Esophagus squamous epithelium (tissue), 5 donors: Measurements from ENCODE around the gene PROCA1. TPM values are rescaled to one million over a fixed set of nuclear protein-coding genes. Genes with fewer than 3 reads are reported as not detected.
A peak's percentile ranks its signal among the peaks of the same experiment; 100 is the strongest.

Experiments
- DNase-seq: peaks from one replicate; lab custom pipeline; 2025; lab: John Stamatoyannopoulos, UW
- H3K27ac ChIP-seq, 4 donors: fragments of 200-600 bp; sonication (generic); one replicate each; pipeline ENCODE4 v1.5.1; 2016 to 2019; ENCODE audit warnings: mild to moderate bottlenecking in 1 of 4
- H3K27me3 ChIP-seq, 4 donors: fragments of 200-600 bp; sonication (generic); 1 replicate in 3 of 4; 2 replicates in 1 of 4; pipeline versions ENCODE4 v1.5.1 to v1.6.0; 2017 to 2021; ENCODE audit warnings: antibody characterized with exemption in 1 of 4
- H3K36me3 ChIP-seq, 3 donors: fragments of 200-600 bp; sonication (generic); one replicate each; pipeline ENCODE4 v1.5.1; 2016 to 2019
- H3K4me1 ChIP-seq, 3 donors: fragments of 200-600 bp; sonication (generic); one replicate each; pipeline ENCODE4 v1.5.1; 2017 to 2019
- H3K4me3 ChIP-seq, 4 donors: fragments of 200-600 bp; sonication (generic); 1 replicate in 3 of 4; 2 replicates in 1 of 4; pipeline ENCODE4 v1.5.1; 2016 to 2019; ENCODE audit warnings: mild to moderate bottlenecking in 2 of 4, moderate library complexity in 1 of 4
- H3K9me3 ChIP-seq, 3 donors: fragments of 200-600 bp; sonication (generic); one replicate each; pipeline ENCODE4 v1.5.1; 2016 to 2019
- POLR2A ChIP-seq, 4 donors: fragments of 450-650 bp; IDR thresholded peaks; one replicate each; pipeline ENCODE4 v1.6.1; 2017; ENCODE audit warnings: antibody characterized with exemption in 4 of 4, mild to moderate bottlenecking in 4 of 4, moderate library complexity in 3 of 4
- WGBS, 2 donors: methylation state at CpG; one replicate each; pipeline ENCODE4 v1.1.5; 2018; 5-methylcytosine and 5-hydroxymethylcytosine counted together
- intact Hi-C: fragments of 100-400 bp; cut with DNase I; formaldehyde crosslinking; loops from one replicate; pipeline ENCODE4 v1.15.0; 2022
- total RNA-seq, 4 donors: library from RNA; depleted of rRNA; stranded (reverse); fragments of >200 nt; gene quantifications; one replicate each; pipeline ENCODE4 v1.1.0, GENCODE V29; 2016
- TF ChIP-seq, protein P1 (sequence below), 6 experiments: fragments of 450-650 bp in 4 of 6; fragments of 200-600 bp in 2 of 6; sonication (generic) in 2 of 6; IDR thresholded peaks; one replicate each; pipeline ENCODE4 v1.5.1; 2016 to 2019; ENCODE audit warnings: antibody characterized with exemption in 6 of 6, mild to moderate bottlenecking in 4 of 6, moderate library complexity in 4 of 6
- donor health status: DM: yes; HTN: yes; CAD: no.

The PROCA1 gene
- total RNA-seq, 4 donors from 2014 or later: 0.48 to 1.1 (median 0.64) TPM; not detected in 1

DNA sequence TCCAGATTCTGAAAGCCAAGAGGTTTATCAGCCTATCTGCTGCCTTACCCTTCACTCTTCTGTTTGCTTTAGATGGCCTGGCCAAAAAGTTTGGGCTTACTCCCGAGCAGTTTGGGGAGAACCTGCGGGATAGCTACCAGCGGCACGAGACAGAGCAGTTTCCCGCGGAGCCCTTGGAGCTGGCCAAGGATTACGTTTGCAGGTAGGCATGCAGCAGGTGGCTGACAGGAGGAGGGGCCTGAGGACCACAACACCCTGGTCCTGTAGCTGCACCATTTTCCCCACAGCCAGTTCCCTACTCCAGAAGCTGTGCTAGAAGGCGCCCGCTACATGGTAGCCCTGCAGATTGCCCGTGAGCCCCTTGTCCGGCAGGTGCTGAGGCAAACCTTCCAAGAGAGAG, 29.0 kb downstream of the PROCA1 start:
- Histone ChIP-seq H3K36me3 (peaks cover 69 to 100% (median 91%) of the 10 kb centered on the region in 3 donors), H3K9me3 (no peaks in the 10 kb centered on the region), H3K4me1 (peaks cover 0 to 13% (median 0%) of the 10 kb centered on the region in 3 donors), H3K4me3 (no peak overlapping the region), H3K27ac (no peak overlapping the region), H3K27me3 (no peaks in the 10 kb centered on the region)
- WGBS, 2 donors: 89 to 92% methylated on average over 4 to 9 of the region's 11 CpGs
- TF ChIP-seq, protein P1, sequence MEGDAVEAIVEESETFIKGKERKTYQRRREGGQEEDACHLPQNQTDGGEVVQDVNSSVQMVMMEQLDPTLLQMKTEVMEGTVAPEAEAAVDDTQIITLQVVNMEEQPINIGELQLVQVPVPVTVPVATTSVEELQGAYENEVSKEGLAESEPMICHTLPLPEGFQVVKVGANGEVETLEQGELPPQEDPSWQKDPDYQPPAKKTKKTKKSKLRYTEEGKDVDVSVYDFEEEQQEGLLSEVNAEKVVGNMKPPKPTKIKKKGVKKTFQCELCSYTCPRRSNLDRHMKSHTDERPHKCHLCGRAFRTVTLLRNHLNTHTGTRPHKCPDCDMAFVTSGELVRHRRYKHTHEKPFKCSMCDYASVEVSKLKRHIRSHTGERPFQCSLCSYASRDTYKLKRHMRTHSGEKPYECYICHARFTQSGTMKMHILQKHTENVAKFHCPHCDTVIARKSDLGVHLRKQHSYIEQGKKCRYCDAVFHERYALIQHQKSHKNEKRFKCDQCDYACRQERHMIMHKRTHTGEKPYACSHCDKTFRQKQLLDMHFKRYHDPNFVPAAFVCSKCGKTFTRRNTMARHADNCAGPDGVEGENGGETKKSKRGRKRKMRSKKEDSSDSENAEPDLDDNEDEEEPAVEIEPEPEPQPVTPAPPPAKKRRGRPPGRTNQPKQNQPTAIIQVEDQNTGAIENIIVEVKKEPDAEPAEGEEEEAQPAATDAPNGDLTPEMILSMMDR (IDR thresholded peaks at IDR 0.05): no peak
- TF ChIP-seq POLR2A (IDR thresholded peaks at IDR 0.05): no peak
- intact Hi-C loops: no loop called here
- no peak for DNase-seq

DNA sequence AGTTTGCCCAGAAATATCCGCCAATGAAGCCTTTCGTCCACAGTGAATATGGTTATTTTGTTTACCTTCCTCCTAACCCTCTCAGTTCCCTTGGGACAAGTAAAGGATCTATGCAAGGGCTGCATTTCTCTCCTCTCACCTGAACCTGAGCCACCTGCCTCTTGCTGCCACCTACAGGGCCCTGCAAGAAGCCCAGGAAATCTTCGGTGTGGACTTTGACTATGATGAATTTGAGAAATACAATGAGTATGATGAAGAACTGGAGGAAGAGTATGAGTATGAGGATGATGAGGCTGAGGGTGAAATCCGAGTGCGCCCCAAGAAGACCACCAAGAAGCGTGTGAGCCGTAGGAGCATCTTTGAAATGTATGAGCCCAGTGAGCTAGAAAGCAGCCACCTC, 35.7 kb downstream of the PROCA1 start:
- Histone ChIP-seq H3K36me3 (peaks cover 72 to 100% (median 91%) of the 10 kb centered on the region in 3 donors), H3K27ac (no peak overlapping the region), H3K4me3 (no peak overlapping the region), H3K27me3 (no peaks in the 10 kb centered on the region), H3K4me1 (no peaks in the 10 kb centered on the region), H3K9me3 (no peaks in the 10 kb centered on the region)
- TF ChIP-seq, protein P1 (IDR thresholded peaks at IDR 0.05): peak in 3 of 6 experiments; percentile 17 to 43 (median 29)
- TF ChIP-seq POLR2A (IDR thresholded peaks at IDR 0.05): no peak
- intact Hi-C loops: no loop called here
- 80 to 83% methylated on average over 7 of the region's 7 CpGs for WGBS, 2 donors
- DNase-seq: no peak

DNA sequence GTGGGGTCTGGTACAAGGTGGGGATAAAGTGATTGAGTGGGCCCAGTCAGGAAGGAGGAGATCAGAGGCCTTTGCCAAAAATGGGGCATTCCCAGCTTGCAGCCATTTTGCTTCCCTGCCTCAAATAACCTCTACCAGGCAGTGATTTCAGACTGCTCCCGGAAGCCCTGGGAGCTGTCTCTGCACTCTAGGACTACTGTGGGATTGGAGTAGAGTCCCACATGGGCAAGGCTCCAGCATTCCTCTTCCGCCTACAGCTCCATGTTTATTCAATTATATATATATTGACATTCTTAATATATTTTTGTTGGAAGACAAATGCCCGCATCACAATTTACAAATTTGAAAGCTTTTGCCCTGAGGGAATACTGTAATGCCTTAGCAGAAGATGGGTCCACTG, 36.2 kb downstream of the PROCA1 start:
- intact Hi-C loops: no loop called here
- no peak for DNase-seq
- TF ChIP-seq, protein P1 (IDR thresholded peaks at IDR 0.05): no peak
- no peak for TF ChIP-seq POLR2A (IDR thresholded peaks at IDR 0.05)

DNA sequence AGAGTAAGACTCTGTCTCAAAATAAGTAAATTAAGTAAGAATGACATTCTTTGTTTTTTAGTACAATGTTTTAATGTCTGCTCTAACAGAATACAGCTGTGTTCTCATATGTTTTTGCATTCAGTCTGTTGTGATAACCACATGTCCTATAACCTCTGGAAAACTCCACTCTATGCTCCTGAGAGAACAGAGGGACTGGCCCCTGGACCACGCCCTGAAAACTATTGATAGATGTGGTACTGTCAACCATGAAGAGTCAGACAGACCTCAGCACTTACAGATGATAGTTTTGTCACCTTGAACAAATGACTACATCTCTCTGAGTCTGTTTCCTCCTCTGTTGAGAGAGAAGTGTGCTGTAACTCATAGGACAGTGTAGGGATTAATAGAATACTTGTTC, 41.8 kb downstream of the PROCA1 start:
- intact Hi-C loops: no loop called here
- Histone ChIP-seq H3K27me3 (no peaks in the 10 kb centered on the region), H3K4me1 (peaks cover 0 to 36% (median 13%) of the 10 kb centered on the region in 3 donors), H3K27ac (no peak overlapping the region), H3K4me3 (no peak overlapping the region), H3K9me3 (no peaks in the 10 kb centered on the region), H3K36me3 (peaks cover 17 to 93% (median 42%) of the 10 kb centered on the region in 3 donors)
- no peak for DNase-seq
- TF ChIP-seq POLR2A (IDR thresholded peaks at IDR 0.05): no peak
- TF ChIP-seq, protein P1 (IDR thresholded peaks at IDR 0.05): no peak
- 78 to 100% methylated on average over 1 of the region's 1 CpG for WGBS, 2 donors

More for the DNA sequence above, 36.2 kb downstream of the PROCA1 start:
- H3K4me1 ChIP-seq: no peaks in the 10 kb centered on the region
- H3K4me3 ChIP-seq: no peak overlapping the region
- H3K27ac ChIP-seq: no peak overlapping the region
- 74 to 88% methylated on average over 3 of the region's 3 CpGs for WGBS, 2 donors
- H3K36me3 ChIP-seq: peaks cover 71 to 100% (median 92%) of the 10 kb centered on the region in 3 donors
- H3K27me3 ChIP-seq: no peaks in the 10 kb centered on the region
- H3K9me3 ChIP-seq: no peaks in the 10 kb centered on the region

DNA sequence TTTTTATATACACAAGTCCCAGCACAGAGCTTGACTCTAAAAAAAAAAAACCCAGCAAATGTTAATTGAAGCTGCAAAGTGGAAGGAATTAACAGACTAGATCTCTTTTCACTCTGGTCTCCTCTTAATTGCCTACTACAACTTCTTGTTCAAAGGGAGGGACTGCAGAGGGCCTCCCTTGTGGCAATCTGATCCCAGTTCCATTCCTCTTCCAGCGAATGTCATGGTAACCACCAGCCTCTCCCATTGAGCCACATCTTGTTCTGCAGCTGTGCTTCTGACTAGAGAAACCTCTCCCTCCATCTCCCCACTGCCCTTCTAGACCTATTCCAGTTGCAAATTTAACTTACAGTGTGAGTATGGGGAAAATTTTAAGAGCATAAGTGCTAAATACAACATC, 43.8 kb downstream of the PROCA1 start:
- no peaks in the 10 kb centered on the region for H3K9me3 ChIP-seq
- H3K4me1 ChIP-seq: peaks cover 0 to 57% (median 32%) of the 10 kb centered on the region in 3 donors
- no peak for DNase-seq
- TF ChIP-seq, protein P1 (IDR thresholded peaks at IDR 0.05): no peak
- TF ChIP-seq POLR2A (IDR thresholded peaks at IDR 0.05): no peak
- WGBS, 2 donors: 68 to 70% methylated on average over 1 of the region's 1 CpG
- no peaks in the 10 kb centered on the region for H3K27me3 ChIP-seq
- intact Hi-C loops: no loop called here
- H3K4me3 ChIP-seq: no peak overlapping the region
- peaks cover 8 to 83% (median 23%) of the 10 kb centered on the region in 3 donors for H3K36me3 ChIP-seq
- no peak overlapping the region for H3K27ac ChIP-seq
